Measurements from ENCODE around the gene GMPR2.

The GMPR2 gene

GRCh38 chr14:24207104-24207551, 25.6 kb upstream of the GMPR2 start:
- no peaks in the 10 kb centered on the region for H3K9me3 ChIP-seq (ENCODE audit: low read length)
- H3K4me2 ChIP-seq (ENCODE audit: low read length): no peak overlapping the region
- H3K36me3 ChIP-seq (ENCODE audit: insufficient read depth, low read length): peaks cover 85% of the 10 kb centered on the region
- H2AFZ ChIP-seq (ENCODE audit: low read length): no peak overlapping the region
- H3K9ac ChIP-seq (ENCODE audit: low read length): no peak overlapping the region
- H3K27me3 ChIP-seq (ENCODE audit: insufficient read depth, low read length): no peaks in the 10 kb centered on the region
- no peaks in the 10 kb centered on the region; the same call in 1 of the 2 replicates for H3K79me2 ChIP-seq (ENCODE audit: insufficient read depth, low read length)
- H3K4me3 ChIP-seq (ENCODE audit: low read depth, low read length, poor library complexity, severe bottlenecking): no peak overlapping the region
- H3K9me2 ChIP-seq (ENCODE audit: low read depth, low read length): no peaks in the 10 kb centered on the region
- H3K4me1 ChIP-seq (ENCODE audit: insufficient read depth, low read length, severe bottlenecking): peaks cover 3% of the 10 kb centered on the region
- H3F3A ChIP-seq (ENCODE audit: insufficient read depth, low read length): no peaks in the 10 kb centered on the region
- no peak overlapping the region for H3K27ac ChIP-seq (ENCODE audit: low read depth, low read length, poor library complexity, severe bottlenecking)
- TF ChIP-seq CTCF (IDR thresholded peaks at IDR 0.05; ENCODE audit: low read length) (no peak), EZH2 (IDR thresholded peaks at IDR 0.05; ENCODE audit: borderline replicate concordance, low read length) (no peak)
- no peaks in the 10 kb centered on the region for H4K20me1 ChIP-seq (ENCODE audit: insufficient read depth, low read length)

DNA sequence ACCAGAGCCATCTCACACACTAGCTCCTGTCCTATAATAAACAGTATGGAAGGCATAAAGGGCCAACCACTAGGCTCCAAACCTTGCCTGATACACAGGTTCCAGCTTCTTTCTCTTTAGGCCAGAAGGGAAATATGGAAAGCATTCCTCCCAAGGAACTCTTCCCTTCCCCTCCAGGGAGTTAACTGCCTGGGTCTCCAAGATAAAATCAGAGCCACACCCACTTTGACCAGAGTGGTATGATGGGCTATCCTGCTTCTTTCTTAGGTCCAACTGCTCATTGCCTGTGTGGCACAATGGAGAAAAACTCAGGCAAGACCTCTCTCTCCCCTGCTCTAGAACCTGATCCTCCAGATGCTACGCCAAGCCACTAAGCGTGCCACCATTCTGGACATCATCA, 25.1 kb upstream of the GMPR2 start:
- Histone ChIP-seq H3K4me3 (ENCODE audit: low read depth, low read length, poor library complexity, severe bottlenecking) (no peak overlapping the region), H3K9me3 (ENCODE audit: low read length) (no peaks in the 10 kb centered on the region), H3K9me2 (ENCODE audit: low read depth, low read length) (no peaks in the 10 kb centered on the region), H3K9ac (ENCODE audit: low read length) (no peak overlapping the region), H3K27ac (ENCODE audit: low read depth, low read length, poor library complexity, severe bottlenecking) (no peak overlapping the region), H4K20me1 (ENCODE audit: insufficient read depth, low read length) (no peaks in the 10 kb centered on the region), H3K27me3 (ENCODE audit: insufficient read depth, low read length) (no peaks in the 10 kb centered on the region), H3K4me2 (ENCODE audit: low read length) (no peak overlapping the region), H3K36me3 (ENCODE audit: insufficient read depth, low read length) (peaks cover 80% of the 10 kb centered on the region), H2AFZ (ENCODE audit: low read length) (no peak overlapping the region), H3K4me1 (ENCODE audit: insufficient read depth, low read length, severe bottlenecking) (peaks cover 7% of the 10 kb centered on the region), H3F3A (ENCODE audit: insufficient read depth, low read length) (no peaks in the 10 kb centered on the region), H3K79me2 (ENCODE audit: insufficient read depth, low read length) (no peaks in the 10 kb centered on the region; the same call in 1 of the 2 replicates)
- TF ChIP-seq CTCF (IDR thresholded peaks at IDR 0.05; ENCODE audit: low read length) (no peak), EZH2 (IDR thresholded peaks at IDR 0.05; ENCODE audit: borderline replicate concordance, low read length) (no peak)

DNA sequence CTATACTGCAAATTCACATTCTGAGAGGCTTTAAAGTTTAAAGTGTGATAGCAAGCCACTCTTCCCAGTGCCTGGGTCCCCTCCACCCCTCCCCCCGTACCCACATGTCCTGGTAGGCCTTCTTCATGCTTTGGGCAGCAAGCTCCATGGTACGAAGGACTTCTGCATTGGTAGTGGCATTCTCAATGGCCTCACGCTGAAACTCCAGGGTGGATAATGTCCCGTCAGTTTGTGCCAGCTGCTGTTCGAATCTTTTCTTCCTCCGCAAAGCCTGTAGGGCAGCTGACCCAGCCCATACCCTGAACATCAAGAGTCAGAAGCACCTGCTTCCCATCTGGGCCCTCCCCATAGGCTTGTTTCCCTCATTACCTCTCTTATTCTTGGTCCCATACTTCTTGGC, 21.4 kb upstream of the GMPR2 start:
- TF ChIP-seq EZH2 (IDR thresholded peaks at IDR 0.05; ENCODE audit: borderline replicate concordance, low read length) (no peak), CTCF (IDR thresholded peaks at IDR 0.05; ENCODE audit: low read length) (no peak)
- Histone ChIP-seq H3K9me3 (ENCODE audit: low read length) (no peaks in the 10 kb centered on the region), H3K9ac (ENCODE audit: low read length) (no peak overlapping the region), H3K9me2 (ENCODE audit: low read depth, low read length) (no peaks in the 10 kb centered on the region), H3K27me3 (ENCODE audit: insufficient read depth, low read length) (no peaks in the 10 kb centered on the region), H3F3A (ENCODE audit: insufficient read depth, low read length) (peaks cover 9% of the 10 kb centered on the region), H3K36me3 (ENCODE audit: insufficient read depth, low read length) (peaks cover 57% of the 10 kb centered on the region), H3K4me2 (ENCODE audit: low read length) (no peak overlapping the region), H4K20me1 (ENCODE audit: insufficient read depth, low read length) (no peaks in the 10 kb centered on the region), H3K4me3 (ENCODE audit: low read depth, low read length, poor library complexity, severe bottlenecking) (no peak overlapping the region), H2AFZ (ENCODE audit: low read length) (no peak overlapping the region), H3K4me1 (ENCODE audit: insufficient read depth, low read length, severe bottlenecking) (peaks cover 31% of the 10 kb centered on the region), H3K79me2 (ENCODE audit: insufficient read depth, low read length) (no peaks in the 10 kb centered on the region; the same call in 1 of the 2 replicates), H3K27ac (ENCODE audit: low read depth, low read length, poor library complexity, severe bottlenecking) (no peak overlapping the region)

Data from OCI-LY1 (cell line).